ENCODE measurements around the gene CRABP1.

The CRABP1 gene

GRCh38 chr15:78353093-78353492, 12.9 kb downstream of the CRABP1 start:
- peaks cover 6% of the 10 kb centered on the region for H3K36me3 ChIP-seq (ENCODE audit: control insufficient read depth, insufficient read depth, low read length)
- H3K9ac ChIP-seq (ENCODE audit: low read length), result no peak overlapping the region
- H3K27ac ChIP-seq (ENCODE audit: low read depth, low read length), result no peak overlapping the region
- no peaks in the 10 kb centered on the region for H3K9me3 ChIP-seq (ENCODE audit: control insufficient read depth, insufficient read depth, low read depth, low read length)
- no peak overlapping the region for H3K4me3 ChIP-seq (ENCODE audit: low read depth, low read length)
- no peaks in the 10 kb centered on the region for H3K27me3 ChIP-seq (ENCODE audit: control insufficient read depth, insufficient read depth, low read length)
- peaks cover 3% of the 10 kb centered on the region; the same call in 1 of the 2 replicates for H3K4me1 ChIP-seq (ENCODE audit: control insufficient read depth, insufficient read depth, low read length)

DNA sequence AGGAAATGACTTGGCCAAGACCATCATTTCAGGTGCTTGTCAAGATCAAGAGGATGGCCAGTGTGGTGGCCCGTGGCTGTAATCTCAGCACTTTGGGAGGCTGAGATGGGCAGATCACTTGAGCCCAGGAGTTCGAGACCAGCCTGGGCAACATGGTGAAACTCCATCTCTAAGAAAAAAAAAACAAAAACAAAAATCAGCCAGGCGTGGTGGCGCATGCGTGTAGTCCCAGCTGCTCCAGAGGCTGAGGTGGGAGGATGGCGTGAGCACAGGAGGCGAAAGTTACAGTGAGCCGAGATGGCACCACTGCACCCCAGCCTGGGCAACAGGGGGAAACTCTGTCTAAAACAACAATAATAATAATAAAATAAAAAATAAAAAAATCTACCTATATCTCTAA, 15.0 kb downstream of the CRABP1 start:
- Histone ChIP-seq H3K27ac (ENCODE audit: low read depth, low read length) (no peak overlapping the region), H3K27me3 (ENCODE audit: control insufficient read depth, insufficient read depth, low read length) (no peaks in the 10 kb centered on the region), H3K4me3 (ENCODE audit: low read depth, low read length) (no peak overlapping the region), H3K36me3 (ENCODE audit: control insufficient read depth, insufficient read depth, low read length) (no peaks in the 10 kb centered on the region), H3K9ac (ENCODE audit: low read length) (no peak overlapping the region), H3K9me3 (ENCODE audit: control insufficient read depth, insufficient read depth, low read depth, low read length) (no peaks in the 10 kb centered on the region), H3K4me1 (ENCODE audit: control insufficient read depth, insufficient read depth, low read length) (peaks cover 11% of the 10 kb centered on the region; the same call in 1 of the 2 replicates)

DNA sequence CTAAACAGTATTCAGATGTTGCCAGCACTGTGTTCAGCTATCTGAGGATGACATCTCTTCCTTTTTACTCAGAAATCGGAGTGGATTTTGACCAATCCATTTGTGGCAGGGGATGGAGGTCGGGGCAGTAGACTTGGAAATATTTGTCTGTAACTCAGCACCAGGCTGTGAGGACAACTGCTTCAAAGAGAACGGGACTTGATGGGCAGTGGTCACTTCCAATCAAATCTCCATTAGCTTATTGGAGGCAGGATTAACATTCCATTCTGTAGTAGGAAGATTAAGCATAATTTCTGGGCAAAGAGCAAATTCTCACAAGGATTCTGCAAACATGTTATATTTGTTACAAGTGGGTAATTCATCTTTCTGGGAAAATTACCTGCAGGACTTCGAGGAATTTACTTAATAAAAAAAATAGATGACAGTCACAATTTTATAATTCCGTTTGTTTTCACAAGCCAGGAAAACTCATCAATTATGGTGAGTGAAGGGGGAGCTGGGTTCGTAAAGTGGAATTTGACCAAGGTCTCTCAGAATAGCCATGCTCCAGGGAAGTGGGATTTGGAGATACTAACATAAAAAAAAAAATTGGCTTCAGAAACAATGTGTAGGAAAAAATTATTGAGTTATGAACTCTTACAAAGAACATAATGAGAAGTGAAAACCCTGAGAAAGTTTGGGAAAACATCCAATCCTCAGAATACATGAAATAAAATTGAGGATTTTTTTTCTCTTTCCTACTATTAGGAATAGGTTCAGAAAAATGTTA, 18.1 kb downstream of the CRABP1 start:
- H3K9ac ChIP-seq (ENCODE audit: low read length), result no peak overlapping the region

GRCh38 chr15:78359041-78359808, 19.1 kb downstream of the CRABP1 start:
- H3K36me3 ChIP-seq (ENCODE audit: control insufficient read depth, insufficient read depth, low read length), result no peaks in the 10 kb centered on the region
- H3K27me3 ChIP-seq (ENCODE audit: control insufficient read depth, insufficient read depth, low read length), result no peaks in the 10 kb centered on the region
- H3K9me3 ChIP-seq (ENCODE audit: control insufficient read depth, insufficient read depth, low read depth, low read length), result no peaks in the 10 kb centered on the region
- H3K9ac ChIP-seq (ENCODE audit: low read length), result no peak overlapping the region
- no peak overlapping the region for H3K27ac ChIP-seq (ENCODE audit: low read depth, low read length)
- no peak overlapping the region for H3K4me3 ChIP-seq (ENCODE audit: low read depth, low read length)
- H3K4me1 ChIP-seq (ENCODE audit: control insufficient read depth, insufficient read depth, low read length), result peaks cover 11% of the 10 kb centered on the region; the same call in 1 of the 2 replicates

More for the DNA sequence above, 18.1 kb downstream of the CRABP1 start:
- no peaks in the 10 kb centered on the region for H3K27me3 ChIP-seq (ENCODE audit: control insufficient read depth, insufficient read depth, low read length)
- H3K4me3 ChIP-seq (ENCODE audit: low read depth, low read length), result no peak overlapping the region
- H3K27ac ChIP-seq (ENCODE audit: low read depth, low read length), result no peak overlapping the region
- H3K9me3 ChIP-seq (ENCODE audit: control insufficient read depth, insufficient read depth, low read depth, low read length), result no peaks in the 10 kb centered on the region
- H3K36me3 ChIP-seq (ENCODE audit: control insufficient read depth, insufficient read depth, low read length), result no peaks in the 10 kb centered on the region
- peaks cover 11% of the 10 kb centered on the region; the same call in 1 of the 2 replicates for H3K4me1 ChIP-seq (ENCODE audit: control insufficient read depth, insufficient read depth, low read length)

GRCh38 chr15:78360367-78360801, 20.2 kb downstream of the CRABP1 start:
- Histone ChIP-seq H3K27ac (ENCODE audit: low read depth, low read length) (no peak overlapping the region), H3K4me1 (ENCODE audit: control insufficient read depth, insufficient read depth, low read length) (peaks cover 11% of the 10 kb centered on the region; the same call in 1 of the 2 replicates), H3K27me3 (ENCODE audit: control insufficient read depth, insufficient read depth, low read length) (no peaks in the 10 kb centered on the region), H3K36me3 (ENCODE audit: control insufficient read depth, insufficient read depth, low read length) (no peaks in the 10 kb centered on the region), H3K9me3 (ENCODE audit: control insufficient read depth, insufficient read depth, low read depth, low read length) (no peaks in the 10 kb centered on the region), H3K9ac (ENCODE audit: low read length) (no peak overlapping the region), H3K4me3 (ENCODE audit: low read depth, low read length) (no peak overlapping the region)

- Histone ChIP-seq H3K36me3 (ENCODE audit: control insufficient read depth, insufficient read depth, low read length) (no peaks in the 10 kb centered on the region), H3K9ac (ENCODE audit: low read length) (no peak overlapping the region), H3K27me3 (ENCODE audit: control insufficient read depth, insufficient read depth, low read length) (no peaks in the 10 kb centered on the region), H3K4me3 (ENCODE audit: low read depth, low read length) (no peak overlapping the region), H3K4me1 (ENCODE audit: control insufficient read depth, insufficient read depth, low read length) (peaks cover 11% of the 10 kb centered on the region; the same call in 1 of the 2 replicates), H3K27ac (ENCODE audit: low read depth, low read length) (no peak overlapping the region), H3K9me3 (ENCODE audit: control insufficient read depth, insufficient read depth, low read depth, low read length) (no peaks in the 10 kb centered on the region)
Measured at GRCh38 chr15:78360958-78361718, 21.0 kb downstream of the CRABP1 start.

DNA sequence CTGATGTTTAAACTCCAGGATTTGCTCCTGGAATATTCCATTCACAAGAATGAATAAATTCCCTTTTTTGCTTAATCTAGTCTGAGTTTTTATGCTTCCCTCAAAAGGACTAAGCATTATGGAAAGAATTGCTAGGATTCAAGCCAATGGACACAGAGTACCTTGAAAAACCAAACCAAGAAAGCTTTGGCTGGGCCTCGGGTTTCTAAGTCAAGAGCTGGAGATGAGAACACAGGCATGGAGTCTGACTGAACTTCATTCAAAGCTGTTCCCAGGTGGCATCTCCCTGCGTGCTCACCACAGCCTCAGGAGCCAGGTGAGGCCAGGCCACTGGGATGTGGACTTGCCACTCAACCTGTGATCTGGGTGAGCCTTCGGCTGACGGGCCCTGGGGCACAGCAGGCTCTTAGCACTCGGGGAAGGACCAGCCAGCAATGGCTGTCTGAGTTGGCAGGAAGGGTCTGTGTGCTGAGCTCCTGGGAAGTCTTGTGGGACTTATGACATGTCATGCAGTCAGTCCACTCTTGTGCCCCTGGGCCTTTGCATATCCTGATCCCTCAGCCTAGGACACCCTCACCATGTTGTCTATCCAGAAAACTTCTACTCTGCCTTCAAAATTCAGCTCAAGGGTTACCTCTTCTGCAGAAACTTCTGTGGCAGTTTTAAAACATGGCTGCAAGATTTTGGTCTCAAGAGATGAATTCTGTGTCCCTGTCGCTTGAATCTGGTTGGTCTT, 21.8 kb downstream of the CRABP1 start:
- H3K27me3 ChIP-seq (ENCODE audit: control insufficient read depth, insufficient read depth, low read length), result no peaks in the 10 kb centered on the region
- H3K9ac ChIP-seq (ENCODE audit: low read length), result no peak overlapping the region
- H3K4me3 ChIP-seq (ENCODE audit: low read depth, low read length), result no peak overlapping the region
- H3K27ac ChIP-seq (ENCODE audit: low read depth, low read length), result no peak overlapping the region
- peaks cover 11% of the 10 kb centered on the region; the same call in 1 of the 2 replicates for H3K4me1 ChIP-seq (ENCODE audit: control insufficient read depth, insufficient read depth, low read length)
- no peaks in the 10 kb centered on the region for H3K36me3 ChIP-seq (ENCODE audit: control insufficient read depth, insufficient read depth, low read length)
- H3K9me3 ChIP-seq (ENCODE audit: control insufficient read depth, insufficient read depth, low read depth, low read length), result no peaks in the 10 kb centered on the region

GRCh38 chr15:78362716-78363380, 22.7 kb downstream of the CRABP1 start:
- H3K27me3 ChIP-seq (ENCODE audit: control insufficient read depth, insufficient read depth, low read length), result no peaks in the 10 kb centered on the region
- no peaks in the 10 kb centered on the region for H3K36me3 ChIP-seq (ENCODE audit: control insufficient read depth, insufficient read depth, low read length)
- no peak overlapping the region for H3K27ac ChIP-seq (ENCODE audit: low read depth, low read length)
- peaks cover 11% of the 10 kb centered on the region; the same call in 1 of the 2 replicates for H3K4me1 ChIP-seq (ENCODE audit: control insufficient read depth, insufficient read depth, low read length)
- H3K9ac ChIP-seq (ENCODE audit: low read length), result no peak overlapping the region
- no peaks in the 10 kb centered on the region for H3K9me3 ChIP-seq (ENCODE audit: control insufficient read depth, insufficient read depth, low read depth, low read length)
- no peak overlapping the region for H3K4me3 ChIP-seq (ENCODE audit: low read depth, low read length)

DNA sequence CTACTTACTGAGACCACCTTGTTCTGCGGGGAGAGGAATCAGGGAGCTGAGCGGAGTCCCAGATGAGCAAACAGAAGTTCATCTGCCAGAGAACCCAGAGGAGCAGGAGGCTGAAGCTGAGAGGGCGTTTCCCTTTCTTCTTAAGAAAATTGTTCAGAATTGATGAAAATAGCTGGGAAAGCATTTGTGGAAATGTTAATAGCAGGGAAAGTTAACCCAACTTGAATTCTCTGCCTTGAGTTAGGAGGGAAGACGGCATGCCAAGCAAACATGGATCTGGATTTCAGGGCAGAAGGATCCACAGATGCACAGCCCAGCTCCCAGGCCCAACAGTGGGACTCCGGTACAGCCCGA, 23.2 kb downstream of the CRABP1 start:
- Histone ChIP-seq H3K4me1 (ENCODE audit: control insufficient read depth, insufficient read depth, low read length) (peaks cover 11% of the 10 kb centered on the region), H3K9ac (ENCODE audit: low read length) (no peak overlapping the region), H3K27me3 (ENCODE audit: control insufficient read depth, insufficient read depth, low read length) (no peaks in the 10 kb centered on the region), H3K9me3 (ENCODE audit: control insufficient read depth, insufficient read depth, low read depth, low read length) (no peaks in the 10 kb centered on the region), H3K4me3 (ENCODE audit: low read depth, low read length) (no peak overlapping the region), H3K36me3 (ENCODE audit: control insufficient read depth, insufficient read depth, low read length) (no peaks in the 10 kb centered on the region), H3K27ac (ENCODE audit: low read depth, low read length) (no peak overlapping the region)

- Histone ChIP-seq H3K9me3 (ENCODE audit: control insufficient read depth, insufficient read depth, low read depth, low read length) (no peaks in the 10 kb centered on the region), H3K36me3 (ENCODE audit: control insufficient read depth, insufficient read depth, low read length) (no peaks in the 10 kb centered on the region)
Measured at GRCh38 chr15:78364233-78364632, 24.1 kb downstream of the CRABP1 start.

More at GRCh38 chr15:78364233-78364632, 24.1 kb downstream of the CRABP1 start:
- H3K9ac ChIP-seq (ENCODE audit: low read length), result no peak overlapping the region
- no peak overlapping the region for H3K4me3 ChIP-seq (ENCODE audit: low read depth, low read length)
- peaks cover 11% of the 10 kb centered on the region for H3K4me1 ChIP-seq (ENCODE audit: control insufficient read depth, insufficient read depth, low read length)
- H3K27me3 ChIP-seq (ENCODE audit: control insufficient read depth, insufficient read depth, low read length), result no peaks in the 10 kb centered on the region
- no peak overlapping the region for H3K27ac ChIP-seq (ENCODE audit: low read depth, low read length)

Data from HUES6 (cell line).